ENCODE data around the gene GJB3.
"Not testable (repeated sequence)": the region's sequence is repeated elsewhere in the genome, so short reads cannot be mapped to it uniquely, and the experiment has no call there.

Gene GJB3

DNA sequence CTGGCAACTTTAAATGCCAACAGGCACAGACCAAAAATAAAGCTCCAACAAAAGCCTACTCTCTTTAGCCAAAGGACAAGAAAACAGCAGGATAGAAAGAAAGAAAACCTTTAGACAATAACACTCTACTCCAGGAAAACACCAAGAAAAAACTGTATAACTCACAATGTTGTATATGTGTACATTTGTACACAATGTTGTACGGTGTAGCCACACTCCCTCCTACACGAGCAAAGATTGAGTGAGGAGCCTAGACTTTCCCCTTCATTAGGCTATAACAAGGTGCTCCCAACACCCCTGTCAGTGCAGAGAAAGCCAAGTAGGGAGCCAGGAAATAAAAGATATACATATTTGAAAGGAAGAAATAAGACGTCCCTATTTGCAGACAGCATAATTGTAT is 35.8 kb downstream of the GJB3 start:
- Histone ChIP-seq H2BK12ac (ENCODE audit: low read length in 2 of 2) (no peak overlapping the region), H3K27me3 (ENCODE audit: control insufficient read depth in 1 of 2, insufficient read depth in 1 of 2, low read length in 2 of 2) (no peaks in the 10 kb centered on the region), H2BK15ac (ENCODE audit: low read depth, poor library complexity, severe bottlenecking) (no peak overlapping the region), H3K4ac (ENCODE audit: low read depth in 1 of 2, low read length in 2 of 2) (no peak overlapping the region), H4K8ac (ENCODE audit: low read length) (no peak overlapping the region), H3K36me3 (ENCODE audit: control insufficient read depth in 1 of 2, insufficient read depth in 2 of 2, low read depth in 1 of 2, low read length in 2 of 2) (no peaks in the 10 kb centered on the region), H2BK5ac (ENCODE audit: low read depth, low read length, poor library complexity, severe bottlenecking) (no peak overlapping the region), H4K91ac (ENCODE audit: low read length) (no peak overlapping the region), H3K79me1 (replicated peaks; ENCODE audit: low read length, poor library complexity, severe bottlenecking) (no peaks in the 10 kb centered on the region), H3K23ac (ENCODE audit: low read length in 2 of 2) (no peak overlapping the region), H3K18ac (ENCODE audit: low read depth in 1 of 2, low read length in 2 of 2) (no peak overlapping the region), H2BK120ac (ENCODE audit: low read depth, low read length) (no peak overlapping the region), H3K4me1 (ENCODE audit: control insufficient read depth, insufficient read depth, low read depth, low read length) (no peaks in the 10 kb centered on the region), H3K9me3 (ENCODE audit: control insufficient read depth, low read length) (no peaks in the 10 kb centered on the region), H3K9ac (ENCODE audit: low read length) (no peak overlapping the region), H3K4me2 (ENCODE audit: low read length, poor library complexity, severe bottlenecking) (no peak overlapping the region), H2AK5ac (ENCODE audit: low read length, severe bottlenecking) (no peak overlapping the region), H3K27ac (ENCODE audit: low read length, poor library complexity, severe bottlenecking) (no peak overlapping the region), H2AFZ (ENCODE audit: low read depth, low read length) (no peak overlapping the region), H3K4me3 (ENCODE audit: insufficient read depth in 1 of 2, low read depth in 1 of 2, low read length in 2 of 2) (no peak overlapping the region), H3K14ac (ENCODE audit: low read length in 2 of 2) (no peak overlapping the region)
- DNase-seq: no peak
- 100% methylated on average over 1 of the region's 3 CpGs for WGBS

DNA sequence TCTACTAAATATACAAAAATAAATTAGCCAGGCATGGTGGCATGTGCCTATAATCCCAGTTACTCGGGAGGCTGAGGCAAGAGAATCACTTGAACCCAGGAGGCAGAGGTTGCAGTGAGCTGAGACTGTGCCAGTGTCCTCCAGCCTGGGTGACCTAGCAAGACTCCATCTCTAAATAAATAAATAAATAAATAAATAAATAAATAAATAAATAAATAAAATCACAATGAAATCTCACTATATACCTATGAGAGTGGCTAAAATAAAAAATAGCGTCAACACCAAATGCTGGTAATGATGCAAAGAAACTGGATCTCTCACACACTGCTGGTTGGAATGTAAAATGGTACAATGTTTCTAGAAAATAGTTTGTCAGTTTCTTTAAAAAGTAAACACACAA is 37.8 kb downstream of the GJB3 start:
- H3K23ac ChIP-seq (ENCODE audit: low read length in 2 of 2); H3K79me1 ChIP-seq (replicated peaks; ENCODE audit: low read length, poor library complexity, severe bottlenecking); H3K27me3 ChIP-seq (ENCODE audit: control insufficient read depth in 1 of 2, insufficient read depth in 1 of 2, low read length in 2 of 2); DNase-seq; H3K4me2 ChIP-seq (ENCODE audit: low read length, poor library complexity, severe bottlenecking); H2BK15ac ChIP-seq (ENCODE audit: low read depth, poor library complexity, severe bottlenecking); H2BK5ac ChIP-seq (ENCODE audit: low read depth, low read length, poor library complexity, severe bottlenecking); H4K8ac ChIP-seq (ENCODE audit: low read length); H3K4me1 ChIP-seq (ENCODE audit: control insufficient read depth, insufficient read depth, low read depth, low read length); H3K9me3 ChIP-seq (ENCODE audit: control insufficient read depth, low read length); H3K4me3 ChIP-seq (ENCODE audit: insufficient read depth in 1 of 2, low read depth in 1 of 2, low read length in 2 of 2); H2BK120ac ChIP-seq (ENCODE audit: low read depth, low read length); H2AK5ac ChIP-seq (ENCODE audit: low read length, severe bottlenecking); H4K91ac ChIP-seq (ENCODE audit: low read length); H3K36me3 ChIP-seq (ENCODE audit: control insufficient read depth in 1 of 2, insufficient read depth in 2 of 2, low read depth in 1 of 2, low read length in 2 of 2); H2BK12ac ChIP-seq (ENCODE audit: low read length in 2 of 2); H3K14ac ChIP-seq (ENCODE audit: low read length in 2 of 2); H3K27ac ChIP-seq (ENCODE audit: low read length, poor library complexity, severe bottlenecking); H2AFZ ChIP-seq (ENCODE audit: low read depth, low read length); H3K9ac ChIP-seq (ENCODE audit: low read length); H3K4ac ChIP-seq (ENCODE audit: low read depth in 1 of 2, low read length in 2 of 2); H3K18ac ChIP-seq (ENCODE audit: low read depth in 1 of 2, low read length in 2 of 2): not testable (repeated sequence)
- 50% methylated on average over 1 of the region's 2 CpGs for WGBS

DNA sequence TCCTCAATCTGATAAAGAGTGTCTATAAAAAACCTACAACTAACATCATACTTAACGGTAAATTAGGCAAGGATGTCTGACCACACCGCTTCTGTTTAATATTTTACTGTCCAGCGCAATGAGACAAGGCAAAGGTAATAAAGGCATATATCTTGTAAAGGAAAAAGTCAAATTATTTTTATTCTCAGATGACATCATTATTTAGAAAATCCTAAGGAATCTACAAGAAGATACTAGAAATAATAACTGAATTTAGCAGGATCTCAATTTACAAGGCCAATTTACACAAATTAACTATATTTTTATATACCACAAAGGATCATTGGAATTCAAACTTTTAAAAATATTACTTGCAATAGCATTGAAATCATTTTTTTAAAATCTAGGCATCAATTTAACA is 41.2 kb downstream of the GJB3 start:
- Histone ChIP-seq H2BK15ac (ENCODE audit: low read depth, poor library complexity, severe bottlenecking) (no peak overlapping the region), H3K4me3 (ENCODE audit: insufficient read depth in 1 of 2, low read depth in 1 of 2, low read length in 2 of 2) (no peak overlapping the region), H3K4ac (ENCODE audit: low read depth in 1 of 2, low read length in 2 of 2) (no peak overlapping the region), H3K9me3 (ENCODE audit: control insufficient read depth, low read length) (no peaks in the 10 kb centered on the region), H4K91ac (ENCODE audit: low read length) (no peak overlapping the region), H3K14ac (ENCODE audit: low read length in 2 of 2) (no peak overlapping the region), H2BK12ac (ENCODE audit: low read length in 2 of 2) (no peak overlapping the region), H3K27ac (ENCODE audit: low read length, poor library complexity, severe bottlenecking) (no peak overlapping the region), H2AK5ac (ENCODE audit: low read length, severe bottlenecking) (no peak overlapping the region), H2AFZ (ENCODE audit: low read depth, low read length) (no peak overlapping the region), H3K36me3 (ENCODE audit: control insufficient read depth in 1 of 2, insufficient read depth in 2 of 2, low read depth in 1 of 2, low read length in 2 of 2) (peaks cover 0 to 2% of the 10 kb centered on the region in 2 experiments), H4K8ac (ENCODE audit: low read length) (no peak overlapping the region), H2BK5ac (ENCODE audit: low read depth, low read length, poor library complexity, severe bottlenecking) (no peak overlapping the region), H3K79me1 (replicated peaks; ENCODE audit: low read length, poor library complexity, severe bottlenecking) (no peaks in the 10 kb centered on the region), H3K4me1 (ENCODE audit: control insufficient read depth, insufficient read depth, low read depth, low read length) (no peaks in the 10 kb centered on the region), H3K18ac (ENCODE audit: low read depth in 1 of 2, low read length in 2 of 2) (no peak overlapping the region), H3K9ac (ENCODE audit: low read length) (no peak overlapping the region), H2BK120ac (ENCODE audit: low read depth, low read length) (no peak overlapping the region), H3K27me3 (ENCODE audit: control insufficient read depth in 1 of 2, insufficient read depth in 1 of 2, low read length in 2 of 2) (peaks cover 0 to 6% of the 10 kb centered on the region in 2 experiments), H3K23ac (ENCODE audit: low read length in 2 of 2) (no peak overlapping the region), H3K4me2 (ENCODE audit: low read length, poor library complexity, severe bottlenecking) (no peak overlapping the region)
- no peak for DNase-seq
- 100% methylated on average over 1 of the region's 3 CpGs for WGBS

DNA sequence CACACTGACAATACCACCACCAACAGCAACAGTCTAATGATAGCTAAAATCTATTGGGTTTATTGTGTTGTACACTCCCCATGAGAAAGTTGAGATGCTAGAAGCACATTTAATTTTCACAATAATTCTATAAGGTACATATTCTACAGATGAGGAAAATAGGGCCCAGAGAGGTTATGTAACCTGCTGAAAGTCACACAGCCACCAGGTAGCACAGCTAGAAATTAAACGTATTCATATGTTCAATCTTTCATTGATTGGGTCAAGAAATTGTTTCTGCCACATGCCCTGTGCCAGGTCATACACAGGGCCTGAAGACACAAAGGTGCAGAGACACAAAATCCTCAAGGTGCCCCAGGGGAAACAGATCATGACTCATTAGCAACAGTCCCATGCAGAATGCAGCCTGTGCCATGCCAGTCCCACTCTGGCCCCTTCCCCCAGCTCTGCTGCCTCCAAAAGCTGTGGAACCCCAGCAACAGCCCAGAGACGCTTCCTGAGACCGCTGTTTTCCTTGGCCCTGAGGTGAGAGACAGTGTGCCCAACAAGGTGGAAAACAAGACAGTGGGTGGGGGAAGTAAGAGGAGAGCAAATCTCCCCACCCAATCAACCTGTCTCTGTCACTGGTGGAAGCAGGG is 43.9 kb downstream of the GJB3 start:
- no peak overlapping the region for H3K27ac ChIP-seq (ENCODE audit: low read length, poor library complexity, severe bottlenecking)
- 89% methylated on average over 1 of the region's 3 CpGs for WGBS

More for the DNA sequence above, 43.9 kb downstream of the GJB3 start:
- peak overlapping the region; percentile 24 for H4K8ac ChIP-seq (ENCODE audit: low read length)
- H3K36me3 ChIP-seq (ENCODE audit: control insufficient read depth in 1 of 2, insufficient read depth in 2 of 2, low read depth in 1 of 2, low read length in 2 of 2): peaks cover 0 to 2% of the 10 kb centered on the region in 2 experiments
- H3K23ac ChIP-seq (ENCODE audit: low read length in 2 of 2): no peak overlapping the region
- no peak overlapping the region for H3K14ac ChIP-seq (ENCODE audit: low read length in 2 of 2)
- no peaks in the 10 kb centered on the region for H3K79me1 ChIP-seq (replicated peaks; ENCODE audit: low read length, poor library complexity, severe bottlenecking)
- H3K4me2 ChIP-seq (ENCODE audit: low read length, poor library complexity, severe bottlenecking): no peak overlapping the region
- H2BK15ac ChIP-seq (ENCODE audit: low read depth, poor library complexity, severe bottlenecking): no peak overlapping the region
- no peak overlapping the region for H2BK5ac ChIP-seq (ENCODE audit: low read depth, low read length, poor library complexity, severe bottlenecking)
- no peak overlapping the region for H2BK12ac ChIP-seq (ENCODE audit: low read length in 2 of 2)
- H3K4ac ChIP-seq (ENCODE audit: low read depth in 1 of 2, low read length in 2 of 2): no peak overlapping the region
- no peak overlapping the region for H3K18ac ChIP-seq (ENCODE audit: low read depth in 1 of 2, low read length in 2 of 2)
- DNase-seq: no peak
- H2AFZ ChIP-seq (ENCODE audit: low read depth, low read length): no peak overlapping the region
- peaks cover 0 to 15% of the 10 kb centered on the region in 2 experiments for H3K27me3 ChIP-seq (ENCODE audit: control insufficient read depth in 1 of 2, insufficient read depth in 1 of 2, low read length in 2 of 2)
- H4K91ac ChIP-seq (ENCODE audit: low read length): peak overlapping the region; percentile 35
- no peak overlapping the region for H3K9ac ChIP-seq (ENCODE audit: low read length)
- no peak overlapping the region for H2AK5ac ChIP-seq (ENCODE audit: low read length, severe bottlenecking)
- no peak overlapping the region for H2BK120ac ChIP-seq (ENCODE audit: low read depth, low read length)
- no peaks in the 10 kb centered on the region for H3K4me1 ChIP-seq (ENCODE audit: control insufficient read depth, insufficient read depth, low read depth, low read length)
- H3K9me3 ChIP-seq (ENCODE audit: control insufficient read depth, low read length): no peaks in the 10 kb centered on the region
- no peak overlapping the region for H3K4me3 ChIP-seq (ENCODE audit: insufficient read depth in 1 of 2, low read depth in 1 of 2, low read length in 2 of 2)

Measured in mesenchymal stem cell (in vitro differentiated cells and primary cell).